GM12878 (cell line): ENCODE data around the gene LIMS2.

ENCODE experiments used
- CBX3 ChIP-seq: fragments of 200-600 bp; sonication (generic); IDR thresholded peaks from 2 replicates; pipeline ENCODE4 v1.6.1; 2016; ENCODE audit warnings: low read depth, borderline replicate concordance
- EP300 ChIP-seq, 2 experiments: fragments of 150-350 bp in 1 of 2; IDR thresholded peaks; 2 replicates each; pipeline ENCODE4 v1.6.1; 2011 to 2012; ENCODE audit warnings: low read depth in 2 of 2, low read length in 2 of 2, borderline replicate concordance in 1 of 2, improper control_type of control experiment in 1 of 2, inconsistent platforms in 1 of 2; ENCODE audit not compliant: control insufficient read depth in 1 of 2
- GABPA ChIP-seq: IDR thresholded peaks from 2 replicates; pipeline ENCODE4 v1.6.1; 2014; ENCODE audit warnings: antibody characterized with exemption, low read depth, mild to moderate bottlenecking, inconsistent platforms
- HCFC1 ChIP-seq: fragments of 150-350 bp; IDR thresholded peaks from 2 replicates; pipeline ENCODE4 v1.6.1; 2014; ENCODE audit warnings: low read length
- MXI1 ChIP-seq: fragments of 150-350 bp; IDR thresholded peaks from 2 replicates; pipeline ENCODE4 v1.6.1; 2011; ENCODE audit warnings: low read depth, mild to moderate bottlenecking, inconsistent platforms, low read length, improper control_type of control experiment
- MYC ChIP-seq: IDR thresholded peaks from 2 replicates; pipeline ENCODE4 v1.6.1; 2011; ENCODE audit warnings: mild to moderate bottlenecking, low read length, moderate library complexity, inconsistent platforms; ENCODE audit not compliant: insufficient read depth, insufficient replicate concordance, insufficient read length, severe bottlenecking
- POLR2A ChIP-seq: IDR thresholded peaks from 2 replicates; pipeline ENCODE4 v1.6.1; 2011; ENCODE audit warnings: low read depth, mild to moderate bottlenecking, low read length
- POLR2AphosphoS5 ChIP-seq: IDR thresholded peaks from 2 replicates; pipeline ENCODE4 v1.6.1; 2011; ENCODE audit warnings: mild to moderate bottlenecking, low read length, inconsistent platforms
- TF ChIP-seq, protein P1 (sequence below): IDR thresholded peaks from 2 replicates; pipeline ENCODE4 v1.6.1; 2011; ENCODE audit warnings: low read depth, low read length, improper control_type of control experiment, borderline replicate concordance
- TF ChIP-seq, protein P2 (sequence below): IDR thresholded peaks from 2 replicates; pipeline ENCODE4 v1.6.1; 2012; ENCODE audit warnings: low read depth, low read length, improper control_type of control experiment
- TF ChIP-seq, protein P3 (sequence below): fragments of 150-350 bp; IDR thresholded peaks from 2 replicates; pipeline ENCODE4 v1.6.1; 2016; ENCODE audit warnings: low read depth, low read length
- TF ChIP-seq, protein P4 (sequence below), 3 experiments: IDR thresholded peaks in 2 of 3; conservative IDR thresholded peaks in 1 of 3; 2 replicates each; pipeline ENCODE4 v1.5.1; 2011; ENCODE audit warnings: low read depth in 3 of 3, low read length in 3 of 3, mild to moderate bottlenecking in 3 of 3, control low read depth in 2 of 3, moderate library complexity in 2 of 3, inconsistent platforms in 1 of 3, mixed read lengths in 1 of 3; ENCODE audit not compliant: control insufficient read depth in 2 of 3, insufficient read depth in 1 of 3; ENCODE audit errors: extremely low read depth in 1 of 3
- TF ChIP-seq, protein P5 (sequence below): IDR thresholded peaks from 2 replicates; pipeline ENCODE4 v1.6.1; 2011; ENCODE audit warnings: borderline replicate concordance, low read depth, mild to moderate bottlenecking, moderate library complexity, mixed read lengths, low read length; ENCODE audit not compliant: insufficient read depth; ENCODE audit errors: extremely low read length
- TF ChIP-seq, protein P6 (sequence below): fragments of 450-650 bp; IDR thresholded peaks from 2 replicates; pipeline ENCODE4 v1.6.1; 2017; ENCODE audit warnings: mild to moderate bottlenecking

DNA sequence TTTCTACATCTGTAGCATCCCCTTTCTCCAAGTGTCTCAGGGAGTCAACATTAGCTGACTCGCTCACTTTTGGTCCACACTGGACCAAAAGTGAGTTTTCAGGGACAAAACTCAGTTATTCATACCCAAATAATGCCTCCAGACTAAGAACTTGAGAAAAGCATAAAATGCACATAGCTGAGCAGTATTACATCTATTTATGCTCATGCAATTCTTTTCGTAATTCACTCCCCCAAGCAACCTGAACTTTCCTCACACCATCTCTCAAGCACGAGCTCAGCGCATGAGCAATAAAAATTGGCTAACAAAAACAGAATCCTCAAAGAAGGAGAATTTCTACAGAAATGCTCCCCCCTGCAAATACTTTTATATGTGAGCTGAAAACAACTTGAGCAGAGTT lies 42.9 kb upstream of the LIMS2 start:
- TF ChIP-seq, protein P1, sequence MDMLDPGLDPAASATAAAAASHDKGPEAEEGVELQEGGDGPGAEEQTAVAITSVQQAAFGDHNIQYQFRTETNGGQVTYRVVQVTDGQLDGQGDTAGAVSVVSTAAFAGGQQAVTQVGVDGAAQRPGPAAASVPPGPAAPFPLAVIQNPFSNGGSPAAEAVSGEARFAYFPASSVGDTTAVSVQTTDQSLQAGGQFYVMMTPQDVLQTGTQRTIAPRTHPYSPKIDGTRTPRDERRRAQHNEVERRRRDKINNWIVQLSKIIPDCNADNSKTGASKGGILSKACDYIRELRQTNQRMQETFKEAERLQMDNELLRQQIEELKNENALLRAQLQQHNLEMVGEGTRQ, result no peak
- TF ChIP-seq, protein P2, sequence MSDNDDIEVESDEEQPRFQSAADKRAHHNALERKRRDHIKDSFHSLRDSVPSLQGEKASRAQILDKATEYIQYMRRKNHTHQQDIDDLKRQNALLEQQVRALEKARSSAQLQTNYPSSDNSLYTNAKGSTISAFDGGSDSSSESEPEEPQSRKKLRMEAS, result no peak
- TF ChIP-seq, protein P3, sequence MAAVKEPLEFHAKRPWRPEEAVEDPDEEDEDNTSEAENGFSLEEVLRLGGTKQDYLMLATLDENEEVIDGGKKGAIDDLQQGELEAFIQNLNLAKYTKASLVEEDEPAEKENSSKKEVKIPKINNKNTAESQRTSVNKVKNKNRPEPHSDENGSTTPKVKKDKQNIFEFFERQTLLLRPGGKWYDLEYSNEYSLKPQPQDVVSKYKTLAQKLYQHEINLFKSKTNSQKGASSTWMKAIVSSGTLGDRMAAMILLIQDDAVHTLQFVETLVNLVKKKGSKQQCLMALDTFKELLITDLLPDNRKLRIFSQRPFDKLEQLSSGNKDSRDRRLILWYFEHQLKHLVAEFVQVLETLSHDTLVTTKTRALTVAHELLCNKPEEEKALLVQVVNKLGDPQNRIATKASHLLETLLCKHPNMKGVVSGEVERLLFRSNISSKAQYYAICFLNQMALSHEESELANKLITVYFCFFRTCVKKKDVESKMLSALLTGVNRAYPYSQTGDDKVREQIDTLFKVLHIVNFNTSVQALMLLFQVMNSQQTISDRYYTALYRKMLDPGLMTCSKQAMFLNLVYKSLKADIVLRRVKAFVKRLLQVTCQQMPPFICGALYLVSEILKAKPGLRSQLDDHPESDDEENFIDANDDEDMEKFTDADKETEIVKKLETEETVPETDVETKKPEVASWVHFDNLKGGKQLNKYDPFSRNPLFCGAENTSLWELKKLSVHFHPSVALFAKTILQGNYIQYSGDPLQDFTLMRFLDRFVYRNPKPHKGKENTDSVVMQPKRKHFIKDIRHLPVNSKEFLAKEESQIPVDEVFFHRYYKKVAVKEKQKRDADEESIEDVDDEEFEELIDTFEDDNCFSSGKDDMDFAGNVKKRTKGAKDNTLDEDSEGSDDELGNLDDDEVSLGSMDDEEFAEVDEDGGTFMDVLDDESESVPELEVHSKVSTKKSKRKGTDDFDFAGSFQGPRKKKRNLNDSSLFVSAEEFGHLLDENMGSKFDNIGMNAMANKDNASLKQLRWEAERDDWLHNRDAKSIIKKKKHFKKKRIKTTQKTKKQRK, result no peak
- no peak for TF ChIP-seq HCFC1
- no peak for TF ChIP-seq MXI1
- TF ChIP-seq, protein P4, sequence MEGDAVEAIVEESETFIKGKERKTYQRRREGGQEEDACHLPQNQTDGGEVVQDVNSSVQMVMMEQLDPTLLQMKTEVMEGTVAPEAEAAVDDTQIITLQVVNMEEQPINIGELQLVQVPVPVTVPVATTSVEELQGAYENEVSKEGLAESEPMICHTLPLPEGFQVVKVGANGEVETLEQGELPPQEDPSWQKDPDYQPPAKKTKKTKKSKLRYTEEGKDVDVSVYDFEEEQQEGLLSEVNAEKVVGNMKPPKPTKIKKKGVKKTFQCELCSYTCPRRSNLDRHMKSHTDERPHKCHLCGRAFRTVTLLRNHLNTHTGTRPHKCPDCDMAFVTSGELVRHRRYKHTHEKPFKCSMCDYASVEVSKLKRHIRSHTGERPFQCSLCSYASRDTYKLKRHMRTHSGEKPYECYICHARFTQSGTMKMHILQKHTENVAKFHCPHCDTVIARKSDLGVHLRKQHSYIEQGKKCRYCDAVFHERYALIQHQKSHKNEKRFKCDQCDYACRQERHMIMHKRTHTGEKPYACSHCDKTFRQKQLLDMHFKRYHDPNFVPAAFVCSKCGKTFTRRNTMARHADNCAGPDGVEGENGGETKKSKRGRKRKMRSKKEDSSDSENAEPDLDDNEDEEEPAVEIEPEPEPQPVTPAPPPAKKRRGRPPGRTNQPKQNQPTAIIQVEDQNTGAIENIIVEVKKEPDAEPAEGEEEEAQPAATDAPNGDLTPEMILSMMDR (IDR thresholded peaks at IDR 0.05 in 2 of 3, conservative IDR thresholded peaks at IDR 0.05 in 1 of 3; ENCODE audit: control insufficient read depth in 2 of 3, extremely low read depth in 1 of 3, insufficient read depth in 1 of 3, low read depth in 3 of 3, low read length in 3 of 3), result no peak
- no peak for TF ChIP-seq GABPA
- no peak for TF ChIP-seq POLR2AphosphoS5
- no peak for TF ChIP-seq POLR2A
- TF ChIP-seq, protein P5, sequence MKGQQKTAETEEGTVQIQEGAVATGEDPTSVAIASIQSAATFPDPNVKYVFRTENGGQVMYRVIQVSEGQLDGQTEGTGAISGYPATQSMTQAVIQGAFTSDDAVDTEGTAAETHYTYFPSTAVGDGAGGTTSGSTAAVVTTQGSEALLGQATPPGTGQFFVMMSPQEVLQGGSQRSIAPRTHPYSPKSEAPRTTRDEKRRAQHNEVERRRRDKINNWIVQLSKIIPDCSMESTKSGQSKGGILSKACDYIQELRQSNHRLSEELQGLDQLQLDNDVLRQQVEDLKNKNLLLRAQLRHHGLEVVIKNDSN, result no peak
- TF ChIP-seq MYC, result no peak
- TF ChIP-seq, protein P6, sequence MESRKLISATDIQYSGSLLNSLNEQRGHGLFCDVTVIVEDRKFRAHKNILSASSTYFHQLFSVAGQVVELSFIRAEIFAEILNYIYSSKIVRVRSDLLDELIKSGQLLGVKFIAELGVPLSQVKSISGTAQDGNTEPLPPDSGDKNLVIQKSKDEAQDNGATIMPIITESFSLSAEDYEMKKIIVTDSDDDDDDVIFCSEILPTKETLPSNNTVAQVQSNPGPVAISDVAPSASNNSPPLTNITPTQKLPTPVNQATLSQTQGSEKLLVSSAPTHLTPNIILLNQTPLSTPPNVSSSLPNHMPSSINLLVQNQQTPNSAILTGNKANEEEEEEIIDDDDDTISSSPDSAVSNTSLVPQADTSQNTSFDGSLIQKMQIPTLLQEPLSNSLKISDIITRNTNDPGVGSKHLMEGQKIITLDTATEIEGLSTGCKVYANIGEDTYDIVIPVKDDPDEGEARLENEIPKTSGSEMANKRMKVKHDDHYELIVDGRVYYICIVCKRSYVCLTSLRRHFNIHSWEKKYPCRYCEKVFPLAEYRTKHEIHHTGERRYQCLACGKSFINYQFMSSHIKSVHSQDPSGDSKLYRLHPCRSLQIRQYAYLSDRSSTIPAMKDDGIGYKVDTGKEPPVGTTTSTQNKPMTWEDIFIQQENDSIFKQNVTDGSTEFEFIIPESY, result no peak
- no peak for TF ChIP-seq EP300 (IDR thresholded peaks at IDR 0.05; ENCODE audit: borderline replicate concordance in 1 of 2, control insufficient read depth in 1 of 2, low read depth in 2 of 2, low read length in 2 of 2)
- TF ChIP-seq CBX3, result no peak
